Type B pancreatic cell (in vitro differentiated cells): ENCODE data around the gene LRRN3. TPM values are rescaled to one million over a fixed set of nuclear protein-coding genes. Genes with fewer than 3 reads are reported as not detected.

Source experiments
- DNase-seq: peaks from one replicate; pipeline ENCODE4 v3.0.0; 2021; ENCODE audit warnings: mixed read lengths; ENCODE audit not compliant: unreplicated experiment; ENCODE audit errors: extremely low spot score
- H3K27ac Mint-ChIP-seq: 2 replicates; pipeline ENCODE4 v1.8.0; 2021; ENCODE audit warnings: mild to moderate bottlenecking, mixed read lengths
- H3K27me3 Mint-ChIP-seq: 2 replicates; pipeline ENCODE4 v1.8.0; 2021; ENCODE audit warnings: mixed read lengths
- H3K36me3 Mint-ChIP-seq: 2 replicates; pipeline ENCODE4 v1.8.0; 2021; ENCODE audit warnings: mixed read lengths
- H3K4me1 Mint-ChIP-seq: one replicate; pipeline ENCODE4 v1.8.0; 2021; ENCODE audit warnings: mixed read lengths; ENCODE audit not compliant: unreplicated experiment
- H3K4me3 Mint-ChIP-seq: 2 replicates; pipeline ENCODE4 v1.8.0; 2021; ENCODE audit warnings: mild to moderate bottlenecking, mixed read lengths
- H3K9me3 Mint-ChIP-seq: 2 replicates; pipeline ENCODE4 v1.8.0; 2021; ENCODE audit warnings: mixed read lengths
- total RNA-seq: library from RNA; stranded (reverse); gene quantifications from 2 replicates; pipeline ENCODE4 v1.2.1, GENCODE V29; 2021; ENCODE audit warnings: low replicate concordance
- TF ChIP-seq, protein P1 (sequence below): fragments of 200-600 bp; sonication (generic); conservative IDR thresholded peaks from 2 replicates; pipeline ENCODE4 v1.5.0; 2021; ENCODE audit warnings: antibody characterized with exemption, mild to moderate bottlenecking

The LRRN3 gene
- total RNA-seq, 1 donor from 2014 or later, result 12.9 TPM

DNA sequence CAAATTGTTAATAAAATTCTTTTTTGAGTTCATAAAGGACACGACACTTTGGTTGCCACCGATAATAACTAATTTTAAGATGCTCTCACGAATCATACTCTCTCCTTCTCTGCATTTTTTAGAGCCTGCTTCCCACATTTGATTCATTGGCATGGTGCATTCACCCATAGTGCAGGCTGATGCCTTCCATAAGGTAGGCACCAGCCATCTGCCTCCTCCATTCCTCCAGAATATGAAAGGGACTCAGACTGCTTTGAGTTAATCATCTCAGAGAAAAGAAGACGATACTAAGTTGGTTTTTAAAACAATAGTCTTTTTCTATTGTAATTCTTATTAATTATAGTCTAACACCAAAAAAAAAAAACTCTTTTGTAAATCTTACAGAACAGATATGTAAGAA, 33.9 kb upstream of the LRRN3 start:
- TF ChIP-seq, protein P1, sequence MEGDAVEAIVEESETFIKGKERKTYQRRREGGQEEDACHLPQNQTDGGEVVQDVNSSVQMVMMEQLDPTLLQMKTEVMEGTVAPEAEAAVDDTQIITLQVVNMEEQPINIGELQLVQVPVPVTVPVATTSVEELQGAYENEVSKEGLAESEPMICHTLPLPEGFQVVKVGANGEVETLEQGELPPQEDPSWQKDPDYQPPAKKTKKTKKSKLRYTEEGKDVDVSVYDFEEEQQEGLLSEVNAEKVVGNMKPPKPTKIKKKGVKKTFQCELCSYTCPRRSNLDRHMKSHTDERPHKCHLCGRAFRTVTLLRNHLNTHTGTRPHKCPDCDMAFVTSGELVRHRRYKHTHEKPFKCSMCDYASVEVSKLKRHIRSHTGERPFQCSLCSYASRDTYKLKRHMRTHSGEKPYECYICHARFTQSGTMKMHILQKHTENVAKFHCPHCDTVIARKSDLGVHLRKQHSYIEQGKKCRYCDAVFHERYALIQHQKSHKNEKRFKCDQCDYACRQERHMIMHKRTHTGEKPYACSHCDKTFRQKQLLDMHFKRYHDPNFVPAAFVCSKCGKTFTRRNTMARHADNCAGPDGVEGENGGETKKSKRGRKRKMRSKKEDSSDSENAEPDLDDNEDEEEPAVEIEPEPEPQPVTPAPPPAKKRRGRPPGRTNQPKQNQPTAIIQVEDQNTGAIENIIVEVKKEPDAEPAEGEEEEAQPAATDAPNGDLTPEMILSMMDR, result no peak
- peaks cover 6% of the 10 kb centered on the region for H3K9me3 Mint-ChIP-seq
- H3K4me1 Mint-ChIP-seq, result peaks cover 7% of the 10 kb centered on the region
- no peak overlapping the region for H3K4me3 Mint-ChIP-seq
- no peaks in the 10 kb centered on the region for H3K27me3 Mint-ChIP-seq
- peaks cover 4% of the 10 kb centered on the region for H3K36me3 Mint-ChIP-seq
- no peak for DNase-seq
- H3K27ac Mint-ChIP-seq, result no peak overlapping the region

DNA sequence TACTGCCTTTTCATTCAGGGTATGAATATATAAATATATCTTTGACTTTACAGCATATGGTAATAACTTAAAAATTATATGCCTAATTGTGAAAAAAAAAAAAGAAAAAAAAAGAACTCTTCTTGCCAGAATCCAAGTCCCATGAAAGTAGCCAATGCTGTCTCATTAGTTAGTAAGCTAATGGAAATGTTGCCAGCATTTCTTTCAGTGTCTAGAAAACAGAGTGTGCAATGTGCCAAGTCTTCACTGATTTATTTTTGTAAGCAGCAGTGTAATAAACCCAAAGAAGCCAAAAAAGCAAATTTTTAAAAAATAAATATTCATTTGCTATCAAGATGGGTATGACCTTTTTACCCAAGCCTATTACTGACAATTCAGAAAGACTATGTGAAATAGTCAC, 31.1 kb upstream of the LRRN3 start:
- peaks cover 15% of the 10 kb centered on the region for H3K9me3 Mint-ChIP-seq
- no peaks in the 10 kb centered on the region for H3K4me1 Mint-ChIP-seq
- H3K36me3 Mint-ChIP-seq, result peaks cover 8% of the 10 kb centered on the region
- no peaks in the 10 kb centered on the region for H3K27me3 Mint-ChIP-seq
- TF ChIP-seq, protein P1, result no peak
- DNase-seq, result no peak
- H3K4me3 Mint-ChIP-seq, result no peak overlapping the region
- no peak overlapping the region for H3K27ac Mint-ChIP-seq

DNA sequence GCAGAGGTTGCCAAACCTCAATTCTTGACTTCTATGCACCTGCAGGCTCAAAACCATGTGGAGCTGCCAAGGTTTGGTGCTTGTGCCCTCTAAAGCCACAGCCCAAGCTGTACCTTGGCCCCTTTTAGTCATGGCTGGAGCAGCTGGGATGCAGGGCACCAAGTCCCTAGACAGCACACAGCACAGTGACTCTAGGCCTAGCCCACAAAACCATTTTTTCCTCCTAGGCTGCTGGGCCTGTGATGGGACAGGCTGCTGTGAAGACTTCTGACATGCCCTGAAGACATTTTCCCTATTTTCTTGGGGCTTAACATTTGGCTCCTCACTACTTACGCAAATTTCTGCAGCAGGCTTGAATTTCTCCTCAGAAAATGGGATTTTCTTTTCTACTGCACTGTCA, 27.8 kb upstream of the LRRN3 start:
- H3K27ac Mint-ChIP-seq, result no peak overlapping the region
- H3K4me3 Mint-ChIP-seq, result no peak overlapping the region
- no peaks in the 10 kb centered on the region for H3K4me1 Mint-ChIP-seq
- H3K36me3 Mint-ChIP-seq, result peaks cover 12% of the 10 kb centered on the region
- TF ChIP-seq, protein P1, result no peak
- DNase-seq, result no peak
- peaks cover 20% of the 10 kb centered on the region for H3K9me3 Mint-ChIP-seq
- H3K27me3 Mint-ChIP-seq, result no peaks in the 10 kb centered on the region

DNA sequence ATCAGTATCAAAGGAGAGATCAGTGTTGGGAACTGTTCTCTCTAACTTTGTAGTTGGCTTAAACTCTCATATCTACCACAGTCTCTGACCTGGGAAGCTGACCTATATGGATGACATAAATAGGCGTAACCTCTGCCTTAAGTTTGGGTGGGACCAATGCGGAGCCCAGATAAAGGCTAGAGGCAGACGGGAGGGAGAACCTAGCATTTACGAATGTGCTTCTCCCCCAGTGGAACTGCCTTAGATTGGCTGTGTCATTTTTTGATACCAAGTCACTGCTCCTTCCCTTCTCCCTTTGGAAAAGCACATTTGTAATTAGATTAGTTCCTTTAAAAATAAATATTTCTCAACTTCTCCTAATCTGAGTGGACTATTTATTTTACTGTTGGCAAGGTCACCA, 23.7 kb upstream of the LRRN3 start:
- Mint-ChIP-seq H3K4me3 (no peak overlapping the region), H3K27me3 (no peaks in the 10 kb centered on the region), H3K4me1 (peaks cover 4% of the 10 kb centered on the region), H3K27ac (no peak overlapping the region), H3K36me3 (peaks cover 8% of the 10 kb centered on the region), H3K9me3 (peaks cover 14% of the 10 kb centered on the region)
- no peak for DNase-seq
- TF ChIP-seq, protein P1, result no peak

DNA sequence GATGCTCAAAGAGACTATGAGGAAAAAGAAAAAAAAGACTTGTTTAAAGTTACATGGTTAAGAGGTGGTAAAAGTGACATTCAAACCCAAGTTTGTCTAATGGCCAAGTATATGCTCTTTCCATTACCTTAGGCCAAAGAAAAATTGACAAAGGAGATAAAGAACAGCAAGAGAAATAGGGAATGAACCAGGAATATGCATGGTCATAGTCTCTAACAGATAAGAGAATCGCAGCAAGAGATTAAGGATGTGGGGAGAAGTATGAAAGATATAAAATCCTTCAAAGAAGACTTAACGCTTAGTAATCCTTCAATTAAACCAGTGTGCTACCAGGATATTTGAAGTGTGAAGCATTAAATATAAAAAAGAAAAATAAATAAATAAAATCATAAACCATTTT, 23.2 kb upstream of the LRRN3 start:
- Mint-ChIP-seq H3K4me1 (peaks cover 4% of the 10 kb centered on the region), H3K27ac (no peak overlapping the region), H3K4me3 (no peak overlapping the region), H3K9me3 (peaks cover 14% of the 10 kb centered on the region), H3K27me3 (no peaks in the 10 kb centered on the region), H3K36me3 (peaks cover 8% of the 10 kb centered on the region)
- TF ChIP-seq, protein P1, result no peak
- DNase-seq, result no peak

DNA sequence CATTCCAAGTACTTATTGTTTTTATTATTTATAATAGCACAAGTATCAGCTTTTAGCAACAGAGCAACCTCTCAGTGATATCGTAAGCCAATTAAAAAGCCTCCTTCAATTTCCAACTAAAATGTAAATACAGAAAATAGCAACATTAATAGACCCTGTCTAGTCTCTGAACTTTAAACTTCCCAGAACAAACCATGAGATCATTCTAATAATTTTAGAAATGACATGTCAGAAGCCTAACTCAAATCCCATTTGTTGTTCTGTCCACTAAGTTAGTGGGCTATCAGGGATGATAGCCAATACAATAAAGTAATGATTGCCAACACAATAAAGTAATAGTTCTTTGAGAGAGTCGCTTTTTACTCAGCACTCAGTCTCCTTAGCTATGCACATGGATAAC, 22.3 kb upstream of the LRRN3 start:
- DNase-seq, result no peak
- TF ChIP-seq, protein P1, result no peak
- peaks cover 4% of the 10 kb centered on the region for H3K36me3 Mint-ChIP-seq
- H3K9me3 Mint-ChIP-seq, result peaks cover 10% of the 10 kb centered on the region
- H3K27me3 Mint-ChIP-seq, result no peaks in the 10 kb centered on the region
- H3K4me3 Mint-ChIP-seq, result no peak overlapping the region
- H3K27ac Mint-ChIP-seq, result no peak overlapping the region
- H3K4me1 Mint-ChIP-seq, result peaks cover 4% of the 10 kb centered on the region
